Keratinocyte (primary cell): ENCODE results near the gene DLGAP1. TPM values are rescaled to one million over a fixed set of nuclear protein-coding genes. Genes with fewer than 3 reads are reported as not detected.

Source experiments
- DNase-seq: peaks from one replicate; pipeline ENCODE4 v3.0.0-alpha.2; 2011; ENCODE audit warnings: low read depth, missing footprints, low spot score
- FAIRE-seq: peaks from 2 replicates; lab custom pipeline; 2011; peaks lifted over from hg19 to GRCh38; lab: Jason Lieb, UNC
- H2AFZ ChIP-seq: 2 replicates; pipeline ENCODE4 v1.6.0; 2012; ENCODE audit warnings: low read length, control low read depth, inconsistent platforms; ENCODE audit not compliant: control insufficient read depth
- H3K27ac ChIP-seq: 2 replicates; pipeline ENCODE4 v1.5.1; 2011; ENCODE audit warnings: low read length; ENCODE audit not compliant: control insufficient read depth, insufficient read depth
- H3K27me3 ChIP-seq: 3 replicates; pipeline ENCODE4 v1.6.0; 2011; ENCODE audit warnings: low read length; ENCODE audit not compliant: control insufficient read depth, insufficient read depth; ENCODE audit errors: extremely low read depth
- H3K36me3 ChIP-seq, 2 experiments: 2 replicates in 1 of 2; 3 replicates in 1 of 2; pipeline ENCODE4 v1.5.1; 2011; ENCODE audit warnings: low read length in 2 of 2, mild to moderate bottlenecking in 1 of 2; ENCODE audit not compliant: control insufficient read depth in 2 of 2, insufficient read depth in 2 of 2; ENCODE audit errors: extremely low read depth in 1 of 2
- H3K4me1 ChIP-seq: 3 replicates; pipeline ENCODE4 v1.5.1; 2011; ENCODE audit warnings: low read length; ENCODE audit not compliant: control insufficient read depth, insufficient read depth; ENCODE audit errors: extremely low read depth
- H3K4me2 ChIP-seq: 3 replicates; pipeline ENCODE4 v1.6.0; 2011; ENCODE audit warnings: low read depth, low read length; ENCODE audit not compliant: control insufficient read depth, insufficient read depth; ENCODE audit errors: extremely low read depth
- H3K4me3 ChIP-seq, 3 experiments: fragments of 200-600 bp in 1 of 3; sonication (generic) in 1 of 3; 2 replicates in 2 of 3; 3 replicates in 1 of 3; pipeline ENCODE4 v1.5.1; 2011 to 2016; ENCODE audit warnings: low read length in 3 of 3, mild to moderate bottlenecking in 3 of 3, control low read depth in 2 of 3, inconsistent platforms in 1 of 3, low read depth in 1 of 3, mixed read lengths in 1 of 3, mixed run types in 1 of 3, moderate library complexity in 1 of 3; ENCODE audit not compliant: control insufficient read depth in 2 of 3, insufficient read depth in 2 of 3; ENCODE audit errors: extremely low read depth in 1 of 3
- H3K79me2 ChIP-seq: 2 replicates; pipeline ENCODE4 v1.6.0; 2012; ENCODE audit warnings: low read length; ENCODE audit not compliant: control insufficient read depth, insufficient read depth
- H3K9ac ChIP-seq: 3 replicates; pipeline ENCODE4 v1.6.0; 2011; ENCODE audit warnings: low read length; ENCODE audit not compliant: control insufficient read depth, insufficient read depth; ENCODE audit errors: extremely low read depth
- H3K9me1 ChIP-seq: 3 replicates; pipeline ENCODE4 v1.6.0; 2011; ENCODE audit warnings: low read length; ENCODE audit not compliant: control insufficient read depth, insufficient read depth; ENCODE audit errors: extremely low read depth
- H3K9me3 ChIP-seq: 2 replicates; pipeline ENCODE4 v1.5.1; 2012; ENCODE audit warnings: low read depth, low read length; ENCODE audit not compliant: control insufficient read depth
- H4K20me1 ChIP-seq: 3 replicates; pipeline ENCODE4 v1.6.0; 2011; ENCODE audit warnings: low read length; ENCODE audit not compliant: control insufficient read depth, insufficient read depth; ENCODE audit errors: extremely low read depth
- CTCF ChIP-seq, 3 experiments: IDR thresholded peaks in 1 of 3; conservative IDR thresholded peaks in 1 of 3; optimal IDR thresholded peaks in 1 of 3; 2 replicates in 2 of 3; 3 replicates in 1 of 3; pipeline versions ENCODE3 to v1.5.1; 2011; ENCODE audit warnings: low read length in 3 of 3, mild to moderate bottlenecking in 3 of 3, moderate library complexity in 2 of 3, control low read depth in 1 of 3, inconsistent platforms in 1 of 3; ENCODE audit not compliant: insufficient read depth in 2 of 3; ENCODE audit errors: extremely low read depth in 1 of 3
- EZH2 ChIP-seq: IDR thresholded peaks from one replicate; pipeline ENCODE4 v1.6.1; 2012; ENCODE audit warnings: inconsistent platforms, mild to moderate bottlenecking, low read length, moderate library complexity
- dilution Hi-C: fragments of 300-500 bp; cut with MboI; formaldehyde crosslinking; loops from one replicate; pipeline ENCODE4 v1.7.0; 2020; ENCODE audit warnings: low sequenced_read_pairs; ENCODE audit not compliant: extremely low pct_ligation_motif_present
- polyA plus RNA-seq, 5 experiments: library from polyadenylated mRNA; depleted of rRNA in 3 of 5; stranded (reverse) in 3 of 5; stranded (forward) in 1 of 5; unstranded in 1 of 5; fragments of >200 nt; gene quantifications; 1 replicate in 1 of 5; 2 replicates in 3 of 5; 3 replicates in 1 of 5; pipeline versions ENCODE4 v1.2.1 to v1.2.3, GENCODE V29; 2011 to 2012; ENCODE audit warnings: missing spikeins in 2 of 5, low read depth in 1 of 5, low replicate concordance in 1 of 5

The DLGAP1 gene
- polyA plus RNA-seq, 1 donor (not counting 4 experiments of a cell fraction or from before 2014, with no cell fraction given): not detected

- Histone ChIP-seq H3K9me1 (no peaks in the 10 kb centered on the region), H3K4me1 (no peaks in the 10 kb centered on the region), H3K9ac (no peak overlapping the region), H2AFZ (no peak overlapping the region), H3K36me3 (no peaks in the 10 kb centered on the region), H3K27ac (no peak overlapping the region), H3K4me3 (no peak overlapping the region), H3K27me3 (no peaks in the 10 kb centered on the region), H3K4me2 (no peak overlapping the region), H4K20me1 (no peaks in the 10 kb centered on the region), H3K79me2 (no peaks in the 10 kb centered on the region), H3K9me3 (no peaks in the 10 kb centered on the region)
- TF ChIP-seq CTCF (optimal IDR thresholded peaks at IDR 0.05 in 1 of 3, IDR thresholded peaks at IDR 0.05 in 1 of 3, conservative IDR thresholded peaks at IDR 0.05 in 1 of 3; ENCODE audit: extremely low read depth in 1 of 3, insufficient read depth in 2 of 3, low read length in 3 of 3) (no peak), EZH2 (no peak)
- DNase-seq (no peak), FAIRE-seq (no peak)
- dilution Hi-C loops: no loop called here
Observed at GRCh38 chr18:3966246-3966641, 488.9 kb downstream of the DLGAP1 start.

GRCh38 chr18:3960977-3961376 lies 494.1 kb downstream of the DLGAP1 start:
- H3K27ac ChIP-seq: no peak overlapping the region
- no peak overlapping the region for H3K4me3 ChIP-seq
- no peak overlapping the region for H3K9ac ChIP-seq
- H3K79me2 ChIP-seq: no peaks in the 10 kb centered on the region
- no peaks in the 10 kb centered on the region for H3K4me1 ChIP-seq
- H3K9me1 ChIP-seq: no peaks in the 10 kb centered on the region
- no peaks in the 10 kb centered on the region for H3K9me3 ChIP-seq
- TF ChIP-seq CTCF (optimal IDR thresholded peaks at IDR 0.05 in 1 of 3, IDR thresholded peaks at IDR 0.05 in 1 of 3, conservative IDR thresholded peaks at IDR 0.05 in 1 of 3; ENCODE audit: extremely low read depth in 1 of 3, insufficient read depth in 2 of 3, low read length in 3 of 3) (no peak), EZH2 (no peak)
- H3K36me3 ChIP-seq: no peaks in the 10 kb centered on the region
- H4K20me1 ChIP-seq: no peaks in the 10 kb centered on the region
- dilution Hi-C loops: no loop called here
- H3K27me3 ChIP-seq: no peaks in the 10 kb centered on the region
- FAIRE-seq: no peak
- H2AFZ ChIP-seq: no peak overlapping the region
- no peak overlapping the region for H3K4me2 ChIP-seq
- DNase-seq: no peak
